PC-3 (cell line): Measurements from ENCODE around the gene SMAD5. TPM values are rescaled to one million over a fixed set of nuclear protein-coding genes. Genes with fewer than 3 reads are reported as not detected.

Experiments used
- ATAC-seq: fragments of 200-7000 bp; cut with Tn5 transposase; 2 replicates; pipeline ENCODE4 v1.9.1; 2020; ENCODE audit warnings: mild to moderate bottlenecking, moderate library complexity
- BruUV-seq: library from RNA; stranded (reverse); fragments of 400-500 nt; replicated peaks from 2 replicates; lab custom pipeline; 2021; lab: Mats Ljungman, UMichigan
- CTCF ChIA-PET: fragments of 300-600 bp; sonication (Branson Sonifier 250); formaldehyde crosslinking; loops from one replicate; lab custom pipeline; 2022; ENCODE audit warnings: antibody characterized with exemption; lab: Charles Lee
- POLR2A ChIA-PET: fragments of 300-600 bp; sonication (Branson Sonifier 250); formaldehyde crosslinking; loops from one replicate; lab custom pipeline; 2022; ENCODE audit warnings: antibody characterized with exemption; ENCODE audit not compliant: unreplicated experiment; lab: Charles Lee
- DNase-seq: peaks from one replicate; pipeline ENCODE4 v3.0.0-alpha.2; 2015
- H2AFZ ChIP-seq: fragments of 300-600 bp; sonication (generic); 2 replicates; pipeline ENCODE4 v1.6.0; 2016; ENCODE audit warnings: antibody characterized with exemption, low read length
- H3F3A ChIP-seq: fragments of 300-600 bp; sonication (generic); one replicate; pipeline ENCODE4 v1.6.0; 2017; ENCODE audit warnings: antibody characterized with exemption, low read length, control low read depth, mild to moderate bottlenecking; ENCODE audit not compliant: unreplicated experiment
- H3K27ac ChIP-seq: fragments of 300-600 bp; sonication (generic); 2 replicates; pipeline ENCODE4 v1.5.1; 2016; ENCODE audit warnings: mild to moderate bottlenecking, low read length
- H3K27me3 ChIP-seq: fragments of 300-600 bp; sonication (generic); 2 replicates; pipeline ENCODE4 v1.6.1; 2016; ENCODE audit warnings: low read length, mixed read lengths
- H3K36me3 ChIP-seq: fragments of 300-600 bp; sonication (generic); 2 replicates; pipeline ENCODE4 v1.6.1; 2016; ENCODE audit warnings: low read depth, mixed run types, low read length, mixed read lengths
- H3K4me1 ChIP-seq: fragments of 300-600 bp; sonication (generic); 2 replicates; pipeline ENCODE4 v1.5.1; 2016; ENCODE audit warnings: low read length; ENCODE audit not compliant: insufficient read depth
- H3K4me2 ChIP-seq: fragments of 300-600 bp; sonication (generic); 2 replicates; pipeline ENCODE4 v1.6.0; 2016; ENCODE audit warnings: low read length
- H3K4me3 ChIP-seq: fragments of 300-600 bp; sonication (generic); 2 replicates; pipeline ENCODE4 v1.5.1; 2016; ENCODE audit warnings: mild to moderate bottlenecking, low read length, mixed read lengths
- H3K79me2 ChIP-seq: fragments of 300-600 bp; sonication (generic); 2 replicates; pipeline ENCODE4 v1.6.1; 2017; ENCODE audit warnings: low read length, mixed read lengths
- H3K9ac ChIP-seq: fragments of 300-600 bp; sonication (generic); 2 replicates; pipeline ENCODE4 v1.6.0; 2016; ENCODE audit warnings: mild to moderate bottlenecking, low read length
- H3K9me2 ChIP-seq: fragments of 300-600 bp; sonication (generic); replicated peaks from 2 replicates; pipeline ENCODE4 v1.6.1; 2016; ENCODE audit warnings: mixed run types, low read length, mixed read lengths
- H3K9me3 ChIP-seq: fragments of 300-600 bp; sonication (generic); 2 replicates; pipeline ENCODE4 v1.6.1; 2016; ENCODE audit warnings: low read length, mixed read lengths
- H4K20me1 ChIP-seq: fragments of 300-600 bp; sonication (generic); 2 replicates; pipeline ENCODE4 v1.6.1; 2016; ENCODE audit warnings: low read length, mixed read lengths
- EZH2 ChIP-seq: fragments of 300-600 bp; sonication (generic); IDR thresholded peaks from one replicate; pipeline ENCODE4 v1.6.1; 2017; ENCODE audit warnings: antibody characterized with exemption, mild to moderate bottlenecking, low read length; ENCODE audit not compliant: unreplicated experiment
- EZH2phosphoT487 ChIP-seq: fragments of 300-600 bp; sonication (generic); IDR thresholded peaks from 2 replicates; pipeline ENCODE4 v1.6.1; 2018; ENCODE audit warnings: mild to moderate bottlenecking, antibody characterized with exemption, low read length, borderline replicate concordance
- intact Hi-C: fragments of 100-400 bp; cut with micrococcal nuclease; formaldehyde crosslinking; loops from 2 replicates; pipeline ENCODE4 v1.9.0; 2023
- total RNA-seq: library from RNA; depleted of rRNA; stranded (reverse); fragments of >200 nt; gene quantifications from 2 replicates; pipeline ENCODE4 v1.2.3, GENCODE V29; 2014
- TF ChIP-seq, protein P1 (sequence below): fragments of 300-600 bp; sonication (generic); conservative IDR thresholded peaks from 2 replicates; pipeline ENCODE4 v1.5.1; 2017; ENCODE audit warnings: antibody characterized with exemption, low read depth, mild to moderate bottlenecking, low read length

The SMAD5 gene
- total RNA-seq, 1 experiment from 2014 or later = 28.5 TPM

DNA sequence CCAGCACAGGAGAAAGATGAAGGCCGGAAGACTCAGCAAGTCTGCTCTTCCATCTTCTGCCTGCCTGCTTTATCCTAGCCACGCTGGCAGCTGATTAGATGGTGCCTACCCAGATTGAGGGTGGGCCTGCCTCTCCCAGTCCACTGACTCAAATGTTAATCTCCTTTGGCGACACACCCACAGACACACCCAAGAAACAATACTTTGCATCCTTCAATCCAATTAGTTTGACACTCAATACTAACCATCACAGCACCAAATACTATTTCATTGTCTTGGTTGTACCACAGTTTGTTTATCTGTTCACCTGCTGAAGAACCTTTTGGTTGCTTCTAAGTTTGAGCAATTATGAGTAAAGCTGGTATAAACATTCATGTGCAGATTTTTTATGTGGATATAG lies 36.6 kb downstream of the SMAD5 start:
- no TSS peak for BruUV-seq
- Histone ChIP-seq H3K4me3 (no peak overlapping the region), H3K9me3 (no peaks in the 10 kb centered on the region), H3K36me3 (peaks cover 15% of the 10 kb centered on the region; the same call in 1 of the 2 replicates), H3K4me1 (no peaks in the 10 kb centered on the region), H3K9ac (no peak overlapping the region), H3K27ac (no peak overlapping the region), H3F3A (no peaks in the 10 kb centered on the region), H3K27me3 (no peaks in the 10 kb centered on the region), H3K9me2 (no peaks in the 10 kb centered on the region), H2AFZ (no peak overlapping the region), H3K79me2 (no peaks in the 10 kb centered on the region), H4K20me1 (no peaks in the 10 kb centered on the region), H3K4me2 (no peak overlapping the region)
- DNase-seq (no peak), ATAC-seq (no peak)
- intact Hi-C loops = no loop called here
- ChIA-PET POLR2A (no interaction called here), CTCF (no interaction called here)
- TF ChIP-seq, protein P1, sequence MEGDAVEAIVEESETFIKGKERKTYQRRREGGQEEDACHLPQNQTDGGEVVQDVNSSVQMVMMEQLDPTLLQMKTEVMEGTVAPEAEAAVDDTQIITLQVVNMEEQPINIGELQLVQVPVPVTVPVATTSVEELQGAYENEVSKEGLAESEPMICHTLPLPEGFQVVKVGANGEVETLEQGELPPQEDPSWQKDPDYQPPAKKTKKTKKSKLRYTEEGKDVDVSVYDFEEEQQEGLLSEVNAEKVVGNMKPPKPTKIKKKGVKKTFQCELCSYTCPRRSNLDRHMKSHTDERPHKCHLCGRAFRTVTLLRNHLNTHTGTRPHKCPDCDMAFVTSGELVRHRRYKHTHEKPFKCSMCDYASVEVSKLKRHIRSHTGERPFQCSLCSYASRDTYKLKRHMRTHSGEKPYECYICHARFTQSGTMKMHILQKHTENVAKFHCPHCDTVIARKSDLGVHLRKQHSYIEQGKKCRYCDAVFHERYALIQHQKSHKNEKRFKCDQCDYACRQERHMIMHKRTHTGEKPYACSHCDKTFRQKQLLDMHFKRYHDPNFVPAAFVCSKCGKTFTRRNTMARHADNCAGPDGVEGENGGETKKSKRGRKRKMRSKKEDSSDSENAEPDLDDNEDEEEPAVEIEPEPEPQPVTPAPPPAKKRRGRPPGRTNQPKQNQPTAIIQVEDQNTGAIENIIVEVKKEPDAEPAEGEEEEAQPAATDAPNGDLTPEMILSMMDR = no peak
- TF ChIP-seq EZH2phosphoT487 (no peak), EZH2 (no peak)

DNA sequence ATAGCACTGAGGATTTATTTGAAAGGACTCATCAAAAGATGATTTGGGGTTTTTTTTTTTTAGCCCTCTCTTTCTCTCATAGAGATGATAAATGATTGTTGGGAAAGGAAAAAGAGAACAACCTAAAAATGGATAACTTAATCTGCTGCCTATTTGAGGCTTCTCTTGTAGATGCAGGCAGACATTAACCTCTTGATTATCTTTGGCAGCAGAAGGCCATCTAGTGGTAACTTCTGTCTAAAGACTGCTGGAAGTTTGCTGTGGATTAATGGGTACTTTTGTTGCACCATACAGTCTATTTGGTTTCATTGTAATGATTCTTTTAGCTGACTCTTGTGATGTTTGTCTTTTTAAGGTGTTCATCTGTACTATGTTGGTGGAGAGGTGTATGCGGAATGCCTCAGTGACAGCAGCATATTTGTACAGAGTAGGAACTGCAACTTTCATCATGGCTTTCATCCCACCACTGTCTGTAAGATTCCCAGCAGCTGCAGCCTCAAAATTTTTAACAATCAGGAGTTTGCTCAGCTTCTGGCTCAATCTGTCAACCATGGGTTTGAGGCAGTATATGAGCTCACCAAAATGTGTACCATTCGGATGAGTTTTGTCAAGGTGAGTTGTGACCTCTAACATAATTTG lies 41.5 kb downstream of the SMAD5 start:
- Histone ChIP-seq H3K79me2 (no peaks in the 10 kb centered on the region), H3K9ac (no peak overlapping the region), H3K9me2 (no peaks in the 10 kb centered on the region), H3K27me3 (no peaks in the 10 kb centered on the region), H3K4me3 (no peak overlapping the region), H3K36me3 (peaks cover 14% of the 10 kb centered on the region; the same call in 1 of the 2 replicates), H3F3A (peaks cover 4% of the 10 kb centered on the region), H3K4me2 (no peak overlapping the region), H2AFZ (no peak overlapping the region), H3K9me3 (no peaks in the 10 kb centered on the region), H4K20me1 (no peaks in the 10 kb centered on the region), H3K4me1 (no peaks in the 10 kb centered on the region), H3K27ac (no peak overlapping the region)
- CTCF ChIA-PET = interaction anchor here (0.7 kb wide), 2 partner anchors 31 to 54 kb away, joined by 3 to 7 read pairs; no protein-coding TSS in a partner anchor
- BruUV-seq = no TSS peak
- DNase-seq (peak; percentile 50), ATAC-seq (peak; percentile 79)
- POLR2A ChIA-PET = no interaction called here
- TF ChIP-seq EZH2phosphoT487 = no peak
- TF ChIP-seq, protein P1 = peak; percentile 75
- intact Hi-C loops = loop anchor here (1.0 to 5.0 kb wide), 4 partner anchors 52 to 229 kb away; no protein-coding TSS in a partner anchor

- CTCF ChIA-PET = no interaction called here
- POLR2A ChIA-PET = no interaction called here
- Histone ChIP-seq H3K4me2 (no peak overlapping the region), H3K79me2 (no peaks in the 10 kb centered on the region), H3K4me3 (no peak overlapping the region), H3K4me1 (no peaks in the 10 kb centered on the region), H3K36me3 (peaks cover 6% of the 10 kb centered on the region), H2AFZ (no peak overlapping the region), H3K9me2 (no peaks in the 10 kb centered on the region), H4K20me1 (no peaks in the 10 kb centered on the region), H3F3A (no peaks in the 10 kb centered on the region), H3K9me3 (no peaks in the 10 kb centered on the region), H3K27me3 (no peaks in the 10 kb centered on the region), H3K27ac (no peak overlapping the region), H3K9ac (no peak overlapping the region)
- no peak for ATAC-seq
- no peak for DNase-seq
- intact Hi-C loops = no loop called here
- BruUV-seq = no TSS peak
- TF ChIP-seq EZH2 = no peak
- TF ChIP-seq, protein P1 = no peak
- no peak for TF ChIP-seq EZH2phosphoT487
Measured at GRCh38 chr5:136182618-136183017, 50.0 kb downstream of the SMAD5 start.
